Type B pancreatic cell (in vitro differentiated cells): ENCODE results near the gene VRK2. TPM values are rescaled to one million over a fixed set of nuclear protein-coding genes. Genes with fewer than 3 reads are reported as not detected.
"Not testable (repeated sequence)": the region's sequence is repeated elsewhere in the genome, so short reads cannot be mapped to it uniquely, and the experiment has no call there.

Experiments
- DNase-seq: peaks from one replicate; pipeline ENCODE4 v3.0.0; 2021; ENCODE audit warnings: mixed read lengths; ENCODE audit not compliant: unreplicated experiment; ENCODE audit errors: extremely low spot score
- H3K27ac Mint-ChIP-seq: 2 replicates; pipeline ENCODE4 v1.8.0; 2021; ENCODE audit warnings: mild to moderate bottlenecking, mixed read lengths
- H3K27me3 Mint-ChIP-seq: 2 replicates; pipeline ENCODE4 v1.8.0; 2021; ENCODE audit warnings: mixed read lengths
- H3K36me3 Mint-ChIP-seq: 2 replicates; pipeline ENCODE4 v1.8.0; 2021; ENCODE audit warnings: mixed read lengths
- H3K4me1 Mint-ChIP-seq: one replicate; pipeline ENCODE4 v1.8.0; 2021; ENCODE audit warnings: mixed read lengths; ENCODE audit not compliant: unreplicated experiment
- H3K4me3 Mint-ChIP-seq: 2 replicates; pipeline ENCODE4 v1.8.0; 2021; ENCODE audit warnings: mild to moderate bottlenecking, mixed read lengths
- H3K9me3 Mint-ChIP-seq: 2 replicates; pipeline ENCODE4 v1.8.0; 2021; ENCODE audit warnings: mixed read lengths
- total RNA-seq: library from RNA; stranded (reverse); gene quantifications from 2 replicates; pipeline ENCODE4 v1.2.1, GENCODE V29; 2021; ENCODE audit warnings: low replicate concordance
- TF ChIP-seq, protein P1 (sequence below): fragments of 200-600 bp; sonication (generic); conservative IDR thresholded peaks from 2 replicates; pipeline ENCODE4 v1.5.0; 2021; ENCODE audit warnings: antibody characterized with exemption, mild to moderate bottlenecking

Gene VRK2
- total RNA-seq, 1 donor from 2014 or later, result 17.7 TPM

- Mint-ChIP-seq H3K27ac (peak overlapping the region; percentile 29), H3K9me3 (no peaks in the 10 kb centered on the region), H3K36me3 (peaks cover 41% of the 10 kb centered on the region), H3K27me3 (no peaks in the 10 kb centered on the region), H3K4me1 (peaks cover 6% of the 10 kb centered on the region), H3K4me3 (no peak overlapping the region)
- TF ChIP-seq, protein P1, sequence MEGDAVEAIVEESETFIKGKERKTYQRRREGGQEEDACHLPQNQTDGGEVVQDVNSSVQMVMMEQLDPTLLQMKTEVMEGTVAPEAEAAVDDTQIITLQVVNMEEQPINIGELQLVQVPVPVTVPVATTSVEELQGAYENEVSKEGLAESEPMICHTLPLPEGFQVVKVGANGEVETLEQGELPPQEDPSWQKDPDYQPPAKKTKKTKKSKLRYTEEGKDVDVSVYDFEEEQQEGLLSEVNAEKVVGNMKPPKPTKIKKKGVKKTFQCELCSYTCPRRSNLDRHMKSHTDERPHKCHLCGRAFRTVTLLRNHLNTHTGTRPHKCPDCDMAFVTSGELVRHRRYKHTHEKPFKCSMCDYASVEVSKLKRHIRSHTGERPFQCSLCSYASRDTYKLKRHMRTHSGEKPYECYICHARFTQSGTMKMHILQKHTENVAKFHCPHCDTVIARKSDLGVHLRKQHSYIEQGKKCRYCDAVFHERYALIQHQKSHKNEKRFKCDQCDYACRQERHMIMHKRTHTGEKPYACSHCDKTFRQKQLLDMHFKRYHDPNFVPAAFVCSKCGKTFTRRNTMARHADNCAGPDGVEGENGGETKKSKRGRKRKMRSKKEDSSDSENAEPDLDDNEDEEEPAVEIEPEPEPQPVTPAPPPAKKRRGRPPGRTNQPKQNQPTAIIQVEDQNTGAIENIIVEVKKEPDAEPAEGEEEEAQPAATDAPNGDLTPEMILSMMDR, result no peak
- no peak for DNase-seq
These were observed 108.7 kb downstream of the VRK2 start for GRCh38 chr2:58155160-58155778.

- Mint-ChIP-seq H3K9me3 (no peaks in the 10 kb centered on the region), H3K4me3 (no peak overlapping the region), H3K27me3 (no peaks in the 10 kb centered on the region), H3K36me3 (peaks cover 52% of the 10 kb centered on the region), H3K4me1 (peaks cover 6% of the 10 kb centered on the region), H3K27ac (no peak overlapping the region)
- no peak for DNase-seq
- TF ChIP-seq, protein P1, result no peak
These were observed 110.2 kb downstream of the VRK2 start for GRCh38 chr2:58156780-58157179.

DNA sequence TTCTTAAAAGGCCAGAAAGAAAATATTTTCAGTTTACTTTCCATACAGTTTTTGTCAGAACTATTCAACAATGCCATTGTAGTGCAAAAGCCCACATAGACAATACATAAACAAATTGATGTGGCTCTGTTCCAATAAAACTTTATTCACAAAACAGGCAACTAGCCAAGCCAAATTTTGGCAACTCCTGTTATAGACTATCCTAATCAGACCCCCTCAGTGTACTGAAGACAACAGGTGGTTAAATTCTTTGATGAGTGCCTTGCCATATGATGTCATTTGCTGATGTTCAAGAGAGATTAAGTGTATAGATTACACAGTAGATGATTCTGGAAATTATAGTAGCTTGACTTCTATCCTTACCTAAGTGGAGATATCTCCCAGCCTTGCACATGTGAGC, 111.1 kb downstream of the VRK2 start:
- Mint-ChIP-seq H3K4me3 (no peak overlapping the region), H3K4me1 (peaks cover 6% of the 10 kb centered on the region), H3K27ac (no peak overlapping the region), H3K36me3 (peaks cover 52% of the 10 kb centered on the region), H3K9me3 (no peaks in the 10 kb centered on the region), H3K27me3 (no peaks in the 10 kb centered on the region)
- no peak for DNase-seq
- TF ChIP-seq, protein P1, result no peak

DNA sequence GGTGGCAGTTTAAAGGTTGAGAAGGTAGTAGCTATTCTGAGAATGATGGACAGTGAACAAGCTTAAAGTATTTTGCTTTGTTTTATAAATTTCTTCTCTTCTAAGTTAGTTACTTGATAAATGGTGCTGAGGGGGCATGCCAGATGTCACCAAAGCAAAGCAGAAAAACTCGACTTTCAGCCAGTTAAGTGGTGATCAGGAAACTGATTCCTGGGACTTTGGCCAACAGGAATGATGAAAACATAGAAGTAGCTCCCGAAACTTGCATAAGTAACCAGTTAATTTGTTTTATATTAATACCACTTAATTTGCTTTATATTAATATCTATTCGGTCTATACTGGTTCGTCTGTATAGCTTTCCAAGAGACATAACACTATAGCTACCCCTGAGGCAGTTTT, 111.9 kb downstream of the VRK2 start:
- peaks cover 52% of the 10 kb centered on the region for H3K36me3 Mint-ChIP-seq
- H3K27me3 Mint-ChIP-seq, result no peaks in the 10 kb centered on the region
- H3K4me1 Mint-ChIP-seq, result peaks cover 6% of the 10 kb centered on the region
- DNase-seq, result no peak
- TF ChIP-seq, protein P1, result no peak
- H3K4me3 Mint-ChIP-seq, result no peak overlapping the region
- H3K27ac Mint-ChIP-seq, result no peak overlapping the region
- no peaks in the 10 kb centered on the region for H3K9me3 Mint-ChIP-seq

DNA sequence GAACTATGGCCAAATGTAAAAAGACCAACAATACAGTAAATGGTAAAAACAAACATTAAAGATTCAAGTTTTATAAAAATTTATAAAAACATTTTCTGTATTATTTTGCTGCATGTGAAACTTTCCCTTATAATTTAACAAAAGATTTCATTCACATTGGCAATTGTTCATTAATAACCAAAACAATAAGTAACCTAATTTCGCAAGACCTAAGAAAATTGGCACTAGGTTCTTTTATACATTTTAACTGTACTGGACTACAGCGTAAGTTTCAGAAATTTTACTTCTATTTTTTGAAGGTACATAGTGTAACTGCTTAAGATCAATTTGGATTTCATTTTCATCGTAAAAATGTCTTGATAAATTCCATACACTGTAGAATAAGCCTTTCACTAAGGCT, 117.3 kb downstream of the VRK2 start:
- TF ChIP-seq, protein P1, result no peak
- DNase-seq, result no peak
- peaks cover 31% of the 10 kb centered on the region for H3K36me3 Mint-ChIP-seq
- no peaks in the 10 kb centered on the region for H3K9me3 Mint-ChIP-seq
- no peaks in the 10 kb centered on the region for H3K27me3 Mint-ChIP-seq
- no peak overlapping the region for H3K27ac Mint-ChIP-seq
- H3K4me3 Mint-ChIP-seq, result no peak overlapping the region
- no peaks in the 10 kb centered on the region for H3K4me1 Mint-ChIP-seq

- not testable (repeated sequence) for H3K4me1 Mint-ChIP-seq, DNase-seq, H3K27ac Mint-ChIP-seq, H3K4me3 Mint-ChIP-seq, H3K27me3 Mint-ChIP-seq
- Mint-ChIP-seq H3K9me3 (peaks cover 19% of the 10 kb centered on the region), H3K36me3 (peaks cover 37% of the 10 kb centered on the region)
These were observed 121.5 kb downstream of the VRK2 start for GRCh38 chr2:58168130-58168529.

DNA sequence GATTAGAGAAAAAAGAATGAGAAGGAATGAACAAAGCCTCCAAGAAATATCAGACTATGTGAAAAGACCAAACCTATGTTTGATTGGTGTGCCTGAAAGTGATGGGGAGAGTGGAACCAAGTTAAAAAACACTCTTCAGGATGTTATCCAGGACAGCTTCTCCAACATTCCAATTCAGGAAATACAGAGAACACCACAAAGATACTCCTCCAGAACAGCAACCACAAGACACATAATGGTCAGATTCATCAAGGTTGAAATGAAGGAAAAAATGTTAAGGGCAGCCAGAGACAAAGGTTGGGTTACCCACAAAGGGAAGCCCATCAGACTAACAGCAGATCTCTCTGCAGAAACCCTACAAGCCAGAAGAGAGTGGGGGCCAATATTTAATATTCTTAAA, 123.2 kb downstream of the VRK2 start:
- not testable (repeated sequence) for H3K4me3 Mint-ChIP-seq, H3K27me3 Mint-ChIP-seq, H3K27ac Mint-ChIP-seq, H3K4me1 Mint-ChIP-seq, DNase-seq
- H3K36me3 Mint-ChIP-seq, result peaks cover 47% of the 10 kb centered on the region
- peaks cover 25% of the 10 kb centered on the region for H3K9me3 Mint-ChIP-seq

- peaks cover 25% of the 10 kb centered on the region for H3K9me3 Mint-ChIP-seq
- H3K27me3 Mint-ChIP-seq, H3K27ac Mint-ChIP-seq, DNase-seq, H3K4me1 Mint-ChIP-seq, H3K4me3 Mint-ChIP-seq: not testable (repeated sequence)
- H3K36me3 Mint-ChIP-seq, result peaks cover 48% of the 10 kb centered on the region
These were observed 123.8 kb downstream of the VRK2 start for GRCh38 chr2:58170334-58170933.

GRCh38 chr2:58171831-58172230, 125.2 kb downstream of the VRK2 start:
- H3K27ac Mint-ChIP-seq, H3K4me1 Mint-ChIP-seq, H3K4me3 Mint-ChIP-seq, DNase-seq, H3K27me3 Mint-ChIP-seq: not testable (repeated sequence)
- peaks cover 48% of the 10 kb centered on the region for H3K36me3 Mint-ChIP-seq
- H3K9me3 Mint-ChIP-seq, result peaks cover 25% of the 10 kb centered on the region
